GM23338 (cell line): Measurements from ENCODE around the gene ZBTB7A. TPM values are rescaled to one million over a fixed set of nuclear protein-coding genes. Genes with fewer than 3 reads are reported as not detected.

Experiments
- ATAC-seq: fragments of 200-7000 bp; cut with Tn5 transposase; 3 replicates; pipeline ENCODE4 v1.9.1; 2020
- DNase-seq: peaks from one replicate; pipeline ENCODE4 v3.0.0-alpha.2; 2015; ENCODE audit warnings: low spot score
- H2AFZ ChIP-seq: fragments of 200-600 bp; sonication (generic); 2 replicates; pipeline ENCODE4 v1.8.0; 2016; ENCODE audit warnings: antibody characterized with exemption, mild to moderate bottlenecking, moderate library complexity
- H3F3A ChIP-seq: fragments of 200-600 bp; sonication (generic); replicated peaks from 2 replicates; pipeline ENCODE4 v1.8.0; 2017; ENCODE audit warnings: antibody characterized with exemption, mixed run types, low read depth
- H3K27ac ChIP-seq: fragments of 200-600 bp; sonication (generic); 2 replicates; pipeline ENCODE4 v1.6.1; 2016; ENCODE audit warnings: low read depth
- H3K27me3 ChIP-seq: fragments of 200-600 bp; sonication (generic); 2 replicates; pipeline ENCODE4 v1.8.0; 2016; ENCODE audit warnings: mild to moderate bottlenecking, mixed run types, moderate library complexity; ENCODE audit not compliant: insufficient read depth
- H3K36me3 ChIP-seq: fragments of 200-600 bp; sonication (generic); 2 replicates; pipeline ENCODE4 v1.8.0; 2016; ENCODE audit warnings: mild to moderate bottlenecking; ENCODE audit not compliant: insufficient read depth
- H3K4me1 ChIP-seq: fragments of 200-600 bp; sonication (generic); 2 replicates; pipeline ENCODE4 v1.8.0; 2016; ENCODE audit warnings: mild to moderate bottlenecking, moderate library complexity; ENCODE audit not compliant: insufficient read depth
- H3K4me2 ChIP-seq: fragments of 200-600 bp; sonication (generic); 2 replicates; pipeline ENCODE4 v1.7.1; 2017; ENCODE audit warnings: mixed run types
- H3K4me3 ChIP-seq: fragments of 200-600 bp; sonication (generic); 2 replicates; pipeline ENCODE4 v1.6.1; 2016; ENCODE audit warnings: mixed run types
- H3K79me2 ChIP-seq: fragments of 200-600 bp; sonication (generic); replicated peaks from 2 replicates; pipeline ENCODE4 v1.8.0; 2017; ENCODE audit warnings: mild to moderate bottlenecking; ENCODE audit not compliant: insufficient read depth
- H3K9me2 ChIP-seq: fragments of 200-600 bp; sonication (generic); 2 replicates; pipeline ENCODE4 v1.8.0; 2017; ENCODE audit not compliant: insufficient read depth
- H4K20me1 ChIP-seq: fragments of 200-600 bp; sonication (generic); replicated peaks from 2 replicates; pipeline ENCODE4 v1.8.0; 2017; ENCODE audit warnings: mild to moderate bottlenecking; ENCODE audit not compliant: insufficient read depth
- H3K27ac Mint-ChIP-seq: 2 replicates; pipeline ENCODE4 v1.8.0; 2020; ENCODE audit warnings: inconsistent platforms, mild to moderate bottlenecking, moderate library complexity, mixed read lengths
- H3K27me3 Mint-ChIP-seq: 3 replicates; pipeline ENCODE4 v1.8.0; 2022; ENCODE audit warnings: low read depth, mild to moderate bottlenecking, moderate library complexity, mixed read lengths, inconsistent platforms; ENCODE audit not compliant: insufficient read depth, poor library complexity
- H3K36me3 Mint-ChIP-seq: 3 replicates; pipeline ENCODE4 v1.8.0; 2021; ENCODE audit warnings: low read depth, mild to moderate bottlenecking, inconsistent platforms, moderate library complexity, mixed read lengths
- H3K4me1 Mint-ChIP-seq: 3 replicates; pipeline ENCODE4 v1.8.0; 2020; ENCODE audit warnings: mild to moderate bottlenecking, inconsistent platforms, mixed read lengths
- H3K4me3 Mint-ChIP-seq: 3 replicates; pipeline ENCODE4 v1.8.0; 2021; ENCODE audit warnings: moderate library complexity, mild to moderate bottlenecking, inconsistent platforms, mixed read lengths
- H3K9me3 Mint-ChIP-seq: 3 replicates; pipeline ENCODE4 v1.8.0; 2020; ENCODE audit warnings: moderate library complexity, mild to moderate bottlenecking, inconsistent platforms, mixed read lengths
- CREB1 ChIP-seq: fragments of 250-450 bp; sonication (Bioruptor Pico); IDR thresholded peaks from 2 replicates; pipeline ENCODE4 v1.5.0; 2020; ENCODE audit warnings: low read depth, mild to moderate bottlenecking, moderate library complexity
- EZH2 ChIP-seq: fragments of 200-600 bp; sonication (generic); IDR thresholded peaks from one replicate; pipeline ENCODE4 v1.8.0; 2017; ENCODE audit warnings: antibody characterized with exemption, mild to moderate bottlenecking, low read depth; ENCODE audit not compliant: unreplicated experiment
- EZH2phosphoT487 ChIP-seq: fragments of 200-600 bp; sonication (generic); IDR thresholded peaks from one replicate; pipeline ENCODE4 v1.8.1; 2018; ENCODE audit warnings: antibody characterized with exemption; ENCODE audit not compliant: unreplicated experiment
- JUNB ChIP-seq: IDR thresholded peaks from one replicate; pipeline ENCODE4 v1.6.1; 2016; ENCODE audit warnings: antibody characterized with exemption; ENCODE audit not compliant: unreplicated experiment
- NANOG ChIP-seq: IDR thresholded peaks from 2 replicates; pipeline ENCODE4 v1.6.1; 2016; ENCODE audit warnings: antibody characterized with exemption, borderline replicate concordance
- POLR2AphosphoS5 ChIP-seq: IDR thresholded peaks from 2 replicates; pipeline ENCODE4 v1.6.1; 2016; ENCODE audit warnings: antibody characterized with exemption, low read depth
- STAT1 ChIP-seq: IDR thresholded peaks from one replicate; pipeline ENCODE4 v1.6.1; 2016; ENCODE audit warnings: antibody characterized with exemption; ENCODE audit not compliant: unreplicated experiment
- ZNF114 ChIP-seq: fragments of 250-450 bp; sonication (Bioruptor Pico); IDR thresholded peaks from 2 replicates; pipeline ENCODE4 v1.5.0; 2020; ENCODE audit warnings: mild to moderate bottlenecking, moderate library complexity
- ZNF331 ChIP-seq: fragments of 250-450 bp; sonication (Bioruptor Pico); IDR thresholded peaks from 2 replicates; pipeline ENCODE4 v1.5.0; 2020; ENCODE audit warnings: low read depth, mild to moderate bottlenecking, moderate library complexity
- polyA plus RNA-seq: library from polyadenylated mRNA; unstranded; fragments of >200 nt; fragmentation: Nextera tagmentation; extraction: Ambion mirVana; gene quantifications from 2 replicates; pipeline ENCODE4 v1.2.1, GENCODE V29; 2016
- total RNA-seq: library from RNA; depleted of rRNA; stranded (reverse); fragments of >200 nt; shearing (Covaris generic); gene quantifications from 2 replicates; pipeline ENCODE4 v1.2.3, GENCODE V29; 2014
- TF ChIP-seq, protein P1 (sequence below): IDR thresholded peaks from 2 replicates; pipeline ENCODE4 v1.6.1; 2016; ENCODE audit warnings: antibody characterized with exemption
- TF ChIP-seq, protein P2 (sequence below): IDR thresholded peaks from one replicate; pipeline ENCODE4 v1.6.1; 2018; ENCODE audit warnings: antibody characterized with exemption; ENCODE audit not compliant: unreplicated experiment
- TF ChIP-seq, protein P3 (sequence below), 2 experiments: fragments of 200-600 bp in 1 of 2; sonication (generic) in 1 of 2; conservative IDR thresholded peaks; 2 replicates each; pipeline versions ENCODE4 v1.5.1 to v1.6.1; 2016 to 2017; ENCODE audit warnings: antibody characterized with exemption in 2 of 2, low read depth in 2 of 2, mild to moderate bottlenecking in 2 of 2, moderate library complexity in 1 of 2
- TF ChIP-seq, protein P4 (sequence below): fragments of 250-450 bp; sonication (Bioruptor Pico); IDR thresholded peaks from 2 replicates; pipeline ENCODE4 v1.5.0; 2020; ENCODE audit warnings: mild to moderate bottlenecking, moderate library complexity

ZBTB7A gene
- total and polyA plus RNA-seq, 2 experiments from 2014 or later: 9.5 to 35.0 TPM

DNA sequence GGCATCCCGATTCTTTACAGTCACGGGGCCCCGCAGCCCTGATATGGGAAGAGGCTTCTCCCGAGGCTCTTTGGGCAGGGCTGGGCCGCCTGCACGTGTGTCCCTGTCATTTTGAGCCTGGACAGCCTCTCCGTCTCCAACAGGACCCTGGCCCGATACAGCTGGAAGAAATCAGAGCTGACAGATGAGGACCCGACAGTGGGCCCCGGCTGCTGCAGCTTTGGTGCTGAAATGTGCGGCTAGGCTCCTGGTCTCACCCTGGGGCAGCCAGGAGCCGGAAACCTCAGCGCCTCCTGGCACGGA, 55.9 kb downstream of the ZBTB7A start:
- Mint-ChIP-seq H3K4me3 (no peak overlapping the region), H3K9me3 (no peaks in the 10 kb centered on the region), H3K27ac (no peak overlapping the region), H3K4me1 (peaks cover 17% of the 10 kb centered on the region), H3K36me3 (peaks cover 9% of the 10 kb centered on the region), H3K27me3 (peaks cover 12% of the 10 kb centered on the region)
- Histone ChIP-seq H3K4me2 (no peak overlapping the region), H3K27me3 (no peaks in the 10 kb centered on the region), H3K9me2 (no peaks in the 10 kb centered on the region), H2AFZ (no peak overlapping the region), H4K20me1 (peaks cover 14% of the 10 kb centered on the region), H3K79me2 (peaks cover 49% of the 10 kb centered on the region), H3K4me3 (no peak overlapping the region), H3K4me1 (peaks cover 14% of the 10 kb centered on the region; the same call in 1 of the 2 replicates), H3K36me3 (peaks cover 3% of the 10 kb centered on the region; the same call in 1 of the 2 replicates), H3F3A (peaks cover 6% of the 10 kb centered on the region; the same call in 1 of the 2 replicates), H3K27ac (no peak overlapping the region)
- no peak for TF ChIP-seq STAT1
- no peak for TF ChIP-seq ZNF331 (CRISPR knock-in tag)
- no peak for TF ChIP-seq POLR2AphosphoS5
- TF ChIP-seq NANOG: no peak
- TF ChIP-seq JUNB: no peak
- TF ChIP-seq, protein P1, sequence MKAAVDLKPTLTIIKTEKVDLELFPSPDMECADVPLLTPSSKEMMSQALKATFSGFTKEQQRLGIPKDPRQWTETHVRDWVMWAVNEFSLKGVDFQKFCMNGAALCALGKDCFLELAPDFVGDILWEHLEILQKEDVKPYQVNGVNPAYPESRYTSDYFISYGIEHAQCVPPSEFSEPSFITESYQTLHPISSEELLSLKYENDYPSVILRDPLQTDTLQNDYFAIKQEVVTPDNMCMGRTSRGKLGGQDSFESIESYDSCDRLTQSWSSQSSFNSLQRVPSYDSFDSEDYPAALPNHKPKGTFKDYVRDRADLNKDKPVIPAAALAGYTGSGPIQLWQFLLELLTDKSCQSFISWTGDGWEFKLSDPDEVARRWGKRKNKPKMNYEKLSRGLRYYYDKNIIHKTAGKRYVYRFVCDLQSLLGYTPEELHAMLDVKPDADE: no peak
- TF ChIP-seq EZH2: no peak
- TF ChIP-seq, protein P2, sequence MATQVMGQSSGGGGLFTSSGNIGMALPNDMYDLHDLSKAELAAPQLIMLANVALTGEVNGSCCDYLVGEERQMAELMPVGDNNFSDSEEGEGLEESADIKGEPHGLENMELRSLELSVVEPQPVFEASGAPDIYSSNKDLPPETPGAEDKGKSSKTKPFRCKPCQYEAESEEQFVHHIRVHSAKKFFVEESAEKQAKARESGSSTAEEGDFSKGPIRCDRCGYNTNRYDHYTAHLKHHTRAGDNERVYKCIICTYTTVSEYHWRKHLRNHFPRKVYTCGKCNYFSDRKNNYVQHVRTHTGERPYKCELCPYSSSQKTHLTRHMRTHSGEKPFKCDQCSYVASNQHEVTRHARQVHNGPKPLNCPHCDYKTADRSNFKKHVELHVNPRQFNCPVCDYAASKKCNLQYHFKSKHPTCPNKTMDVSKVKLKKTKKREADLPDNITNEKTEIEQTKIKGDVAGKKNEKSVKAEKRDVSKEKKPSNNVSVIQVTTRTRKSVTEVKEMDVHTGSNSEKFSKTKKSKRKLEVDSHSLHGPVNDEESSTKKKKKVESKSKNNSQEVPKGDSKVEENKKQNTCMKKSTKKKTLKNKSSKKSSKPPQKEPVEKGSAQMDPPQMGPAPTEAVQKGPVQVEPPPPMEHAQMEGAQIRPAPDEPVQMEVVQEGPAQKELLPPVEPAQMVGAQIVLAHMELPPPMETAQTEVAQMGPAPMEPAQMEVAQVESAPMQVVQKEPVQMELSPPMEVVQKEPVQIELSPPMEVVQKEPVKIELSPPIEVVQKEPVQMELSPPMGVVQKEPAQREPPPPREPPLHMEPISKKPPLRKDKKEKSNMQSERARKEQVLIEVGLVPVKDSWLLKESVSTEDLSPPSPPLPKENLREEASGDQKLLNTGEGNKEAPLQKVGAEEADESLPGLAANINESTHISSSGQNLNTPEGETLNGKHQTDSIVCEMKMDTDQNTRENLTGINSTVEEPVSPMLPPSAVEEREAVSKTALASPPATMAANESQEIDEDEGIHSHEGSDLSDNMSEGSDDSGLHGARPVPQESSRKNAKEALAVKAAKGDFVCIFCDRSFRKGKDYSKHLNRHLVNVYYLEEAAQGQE: no peak
- no peak for TF ChIP-seq ZNF114 (CRISPR knock-in tag)
- no peak for TF ChIP-seq CREB1 (CRISPR knock-in tag)
- TF ChIP-seq, protein P3, sequence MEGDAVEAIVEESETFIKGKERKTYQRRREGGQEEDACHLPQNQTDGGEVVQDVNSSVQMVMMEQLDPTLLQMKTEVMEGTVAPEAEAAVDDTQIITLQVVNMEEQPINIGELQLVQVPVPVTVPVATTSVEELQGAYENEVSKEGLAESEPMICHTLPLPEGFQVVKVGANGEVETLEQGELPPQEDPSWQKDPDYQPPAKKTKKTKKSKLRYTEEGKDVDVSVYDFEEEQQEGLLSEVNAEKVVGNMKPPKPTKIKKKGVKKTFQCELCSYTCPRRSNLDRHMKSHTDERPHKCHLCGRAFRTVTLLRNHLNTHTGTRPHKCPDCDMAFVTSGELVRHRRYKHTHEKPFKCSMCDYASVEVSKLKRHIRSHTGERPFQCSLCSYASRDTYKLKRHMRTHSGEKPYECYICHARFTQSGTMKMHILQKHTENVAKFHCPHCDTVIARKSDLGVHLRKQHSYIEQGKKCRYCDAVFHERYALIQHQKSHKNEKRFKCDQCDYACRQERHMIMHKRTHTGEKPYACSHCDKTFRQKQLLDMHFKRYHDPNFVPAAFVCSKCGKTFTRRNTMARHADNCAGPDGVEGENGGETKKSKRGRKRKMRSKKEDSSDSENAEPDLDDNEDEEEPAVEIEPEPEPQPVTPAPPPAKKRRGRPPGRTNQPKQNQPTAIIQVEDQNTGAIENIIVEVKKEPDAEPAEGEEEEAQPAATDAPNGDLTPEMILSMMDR (conservative IDR thresholded peaks at IDR 0.05; ENCODE audit: low read depth in 2 of 2): no peak
- TF ChIP-seq EZH2phosphoT487: no peak
- TF ChIP-seq, protein P4, sequence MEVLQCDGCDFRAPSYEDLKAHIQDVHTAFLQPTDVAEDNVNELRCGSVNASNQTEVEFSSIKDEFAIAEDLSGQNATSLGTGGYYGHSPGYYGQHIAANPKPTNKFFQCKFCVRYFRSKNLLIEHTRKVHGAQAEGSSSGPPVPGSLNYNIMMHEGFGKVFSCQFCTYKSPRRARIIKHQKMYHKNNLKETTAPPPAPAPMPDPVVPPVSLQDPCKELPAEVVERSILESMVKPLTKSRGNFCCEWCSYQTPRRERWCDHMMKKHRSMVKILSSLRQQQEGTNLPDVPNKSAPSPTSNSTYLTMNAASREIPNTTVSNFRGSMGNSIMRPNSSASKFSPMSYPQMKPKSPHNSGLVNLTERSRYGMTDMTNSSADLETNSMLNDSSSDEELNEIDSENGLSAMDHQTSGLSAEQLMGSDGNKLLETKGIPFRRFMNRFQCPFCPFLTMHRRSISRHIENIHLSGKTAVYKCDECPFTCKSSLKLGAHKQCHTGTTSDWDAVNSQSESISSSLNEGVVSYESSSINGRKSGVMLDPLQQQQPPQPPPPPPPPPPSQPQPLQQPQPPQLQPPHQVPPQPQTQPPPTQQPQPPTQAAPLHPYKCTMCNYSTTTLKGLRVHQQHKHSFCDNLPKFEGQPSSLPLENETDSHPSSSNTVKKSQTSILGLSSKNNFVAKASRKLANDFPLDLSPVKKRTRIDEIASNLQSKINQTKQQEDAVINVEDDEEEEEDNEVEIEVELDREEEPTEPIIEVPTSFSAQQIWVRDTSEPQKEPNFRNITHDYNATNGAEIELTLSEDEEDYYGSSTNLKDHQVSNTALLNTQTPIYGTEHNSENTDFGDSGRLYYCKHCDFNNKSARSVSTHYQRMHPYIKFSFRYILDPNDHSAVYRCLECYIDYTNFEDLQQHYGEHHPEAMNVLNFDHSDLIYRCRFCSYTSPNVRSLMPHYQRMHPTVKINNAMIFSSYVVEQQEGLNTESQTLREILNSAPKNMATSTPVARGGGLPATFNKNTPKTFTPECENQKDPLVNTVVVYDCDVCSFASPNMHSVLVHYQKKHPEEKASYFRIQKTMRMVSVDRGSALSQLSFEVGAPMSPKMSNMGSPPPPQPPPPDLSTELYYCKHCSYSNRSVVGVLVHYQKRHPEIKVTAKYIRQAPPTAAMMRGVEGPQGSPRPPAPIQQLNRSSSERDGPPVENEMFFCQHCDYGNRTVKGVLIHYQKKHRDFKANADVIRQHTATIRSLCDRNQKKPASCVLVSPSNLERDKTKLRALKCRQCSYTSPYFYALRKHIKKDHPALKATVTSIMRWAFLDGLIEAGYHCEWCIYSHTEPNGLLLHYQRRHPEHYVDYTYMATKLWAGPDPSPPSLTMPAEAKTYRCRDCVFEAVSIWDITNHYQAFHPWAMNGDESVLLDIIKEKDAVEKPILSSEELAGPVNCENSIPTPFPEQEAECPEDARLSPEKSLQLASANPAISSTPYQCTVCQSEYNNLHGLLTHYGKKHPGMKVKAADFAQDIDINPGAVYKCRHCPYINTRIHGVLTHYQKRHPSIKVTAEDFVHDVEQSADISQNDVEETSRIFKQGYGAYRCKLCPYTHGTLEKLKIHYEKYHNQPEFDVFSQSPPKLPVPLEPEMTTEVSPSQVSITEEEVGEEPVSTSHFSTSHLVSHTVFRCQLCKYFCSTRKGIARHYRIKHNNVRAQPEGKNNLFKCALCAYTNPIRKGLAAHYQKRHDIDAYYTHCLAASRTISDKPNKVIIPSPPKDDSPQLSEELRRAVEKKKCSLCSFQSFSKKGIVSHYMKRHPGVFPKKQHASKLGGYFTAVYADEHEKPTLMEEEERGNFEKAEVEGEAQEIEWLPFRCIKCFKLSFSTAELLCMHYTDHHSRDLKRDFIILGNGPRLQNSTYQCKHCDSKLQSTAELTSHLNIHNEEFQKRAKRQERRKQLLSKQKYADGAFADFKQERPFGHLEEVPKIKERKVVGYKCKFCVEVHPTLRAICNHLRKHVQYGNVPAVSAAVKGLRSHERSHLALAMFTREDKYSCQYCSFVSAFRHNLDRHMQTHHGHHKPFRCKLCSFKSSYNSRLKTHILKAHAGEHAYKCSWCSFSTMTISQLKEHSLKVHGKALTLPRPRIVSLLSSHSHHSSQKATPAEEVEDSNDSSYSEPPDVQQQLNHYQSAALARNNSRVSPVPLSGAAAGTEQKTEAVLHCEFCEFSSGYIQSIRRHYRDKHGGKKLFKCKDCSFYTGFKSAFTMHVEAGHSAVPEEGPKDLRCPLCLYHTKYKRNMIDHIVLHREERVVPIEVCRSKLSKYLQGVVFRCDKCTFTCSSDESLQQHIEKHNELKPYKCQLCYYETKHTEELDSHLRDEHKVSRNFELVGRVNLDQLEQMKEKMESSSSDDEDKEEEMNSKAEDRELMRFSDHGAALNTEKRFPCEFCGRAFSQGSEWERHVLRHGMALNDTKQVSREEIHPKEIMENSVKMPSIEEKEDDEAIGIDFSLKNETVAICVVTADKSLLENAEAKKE: no peak
- DNase-seq: no peak
- no peak for ATAC-seq
